WTC11 (cell line): Measurements from ENCODE around the gene HAUS8. TPM values are rescaled to one million over a fixed set of nuclear protein-coding genes. Genes with fewer than 3 reads are reported as not detected.
"Not testable (repeated sequence)": the region's sequence is repeated elsewhere in the genome, so short reads cannot be mapped to it uniquely, and the experiment has no call there.

Experiments used
- ATAC-seq: fragments of 200-7000 bp; cut with Tn5 transposase; 2 replicates; pipeline ENCODE4 v1.10.0; 2021; ENCODE audit warnings: mild to moderate bottlenecking, moderate library complexity
- CTCF ChIA-PET: fragments of 300-600 bp; sonication (Branson Sonifier 250); formaldehyde crosslinking; loops from one replicate; lab custom pipeline; 2021; ENCODE audit warnings: antibody characterized with exemption; lab: Charles Lee
- POLR2A ChIA-PET: fragments of 350-600 bp; sonication (Branson Sonifier 250); formaldehyde crosslinking; loops from one replicate; lab custom pipeline; 2021; ENCODE audit warnings: antibody characterized with exemption; lab: Charles Lee
- DNase-seq: peaks from one replicate; pipeline ENCODE4 v3.0.0; 2021; ENCODE audit warnings: low spot score
- H3K27ac Mint-ChIP-seq: 2 replicates; pipeline ENCODE4 v1.8.0; 2021; ENCODE audit warnings: mixed read lengths
- H3K27me3 Mint-ChIP-seq: 2 replicates; pipeline ENCODE4 v1.8.0; 2021; ENCODE audit warnings: low read depth, mild to moderate bottlenecking, moderate library complexity, mixed read lengths
- H3K36me3 Mint-ChIP-seq: 2 replicates; pipeline ENCODE4 v1.8.0; 2021; ENCODE audit warnings: mixed read lengths
- H3K4me1 Mint-ChIP-seq: 2 replicates; pipeline ENCODE4 v1.8.0; 2022; ENCODE audit warnings: mixed read lengths
- H3K4me3 Mint-ChIP-seq: 2 replicates; pipeline ENCODE4 v1.8.0; 2021; ENCODE audit warnings: mild to moderate bottlenecking, moderate library complexity, mixed read lengths
- H3K9me3 Mint-ChIP-seq: 2 replicates; pipeline ENCODE4 v1.8.0; 2021; ENCODE audit warnings: mixed read lengths
- ATF6 ChIP-seq: sonication (generic); formaldehyde crosslinking; IDR thresholded peaks from 2 replicates; pipeline ENCODE4 v1.8.1; 2023; ENCODE audit warnings: mild to moderate bottlenecking, missing genetic modification reagents
- HMGA2 ChIP-seq: fragments of 250-450 bp; sonication (Bioruptor Pico); IDR thresholded peaks from 2 replicates; pipeline ENCODE4 v1.4.0; 2021; ENCODE audit warnings: mild to moderate bottlenecking, moderate library complexity
- KAT7 ChIP-seq: sonication (generic); formaldehyde crosslinking; IDR thresholded peaks from 2 replicates; pipeline ENCODE4 v1.8.1; 2023; ENCODE audit warnings: missing genetic modification reagents, mild to moderate bottlenecking, borderline replicate concordance
- MAX ChIP-seq: sonication (generic); formaldehyde crosslinking; IDR thresholded peaks from 2 replicates; pipeline ENCODE4 v1.8.0; 2022; ENCODE audit warnings: mild to moderate bottlenecking, missing genetic modification reagents
- OVOL2 ChIP-seq: fragments of 250-450 bp; sonication (Bioruptor Pico); IDR thresholded peaks from 2 replicates; pipeline ENCODE4 v1.9.0; 2021; ENCODE audit warnings: mild to moderate bottlenecking, borderline replicate concordance
- PRRX2 ChIP-seq: fragments of 250-450 bp; sonication (Bioruptor Pico); IDR thresholded peaks from 2 replicates; pipeline ENCODE4 v1.8.0; 2021; ENCODE audit warnings: mild to moderate bottlenecking
- SMAD4 ChIP-seq: sonication (generic); formaldehyde crosslinking; IDR thresholded peaks from 2 replicates; pipeline ENCODE4 v1.8.0; 2022; ENCODE audit warnings: mild to moderate bottlenecking, missing genetic modification reagents
- TEAD4 ChIP-seq: sonication (generic); formaldehyde crosslinking; IDR thresholded peaks from 2 replicates; pipeline ENCODE4 v1.8.0; 2022; ENCODE audit warnings: mild to moderate bottlenecking, missing genetic modification reagents
- TP53 ChIP-seq: sonication (generic); formaldehyde crosslinking; IDR thresholded peaks from 2 replicates; pipeline ENCODE4 v1.8.1; 2023; ENCODE audit warnings: mild to moderate bottlenecking, missing genetic modification reagents
- ZNF219 ChIP-seq: sonication (generic); formaldehyde crosslinking; IDR thresholded peaks from 2 replicates; pipeline ENCODE4 v1.8.0; 2023; ENCODE audit warnings: missing genetic modification reagents, mild to moderate bottlenecking, borderline replicate concordance
- ZNF281 ChIP-seq: sonication (generic); formaldehyde crosslinking; IDR thresholded peaks from 2 replicates; pipeline ENCODE4 v1.8.0; 2023; ENCODE audit warnings: mild to moderate bottlenecking, missing genetic modification reagents
- ZNF317 ChIP-seq: sonication (generic); formaldehyde crosslinking; IDR thresholded peaks from 2 replicates; pipeline ENCODE4 v1.8.1; 2023; ENCODE audit warnings: low read depth, mild to moderate bottlenecking, moderate library complexity, missing genetic modification reagents, borderline replicate concordance
- ZNF512 ChIP-seq: sonication (generic); formaldehyde crosslinking; IDR thresholded peaks from 2 replicates; pipeline ENCODE4 v1.8.1; 2022; ENCODE audit warnings: missing genetic modification reagents, borderline replicate concordance
- total RNA-seq: library from RNA; stranded (reverse); gene quantifications from 3 replicates; pipeline ENCODE4 v1.2.3, GENCODE V29; 2021
- TF ChIP-seq, protein P1 (sequence below): sonication (generic); formaldehyde crosslinking; IDR thresholded peaks from 2 replicates; pipeline ENCODE4 v1.8.1; 2023; ENCODE audit warnings: mild to moderate bottlenecking, missing genetic modification reagents, moderate library complexity
- TF ChIP-seq, protein P2 (sequence below): sonication (generic); formaldehyde crosslinking; IDR thresholded peaks from 2 replicates; pipeline ENCODE4 v1.8.1; 2023; ENCODE audit warnings: mild to moderate bottlenecking, missing genetic modification reagents
- TF ChIP-seq, protein P3 (sequence below): sonication (generic); formaldehyde crosslinking; IDR thresholded peaks from 2 replicates; pipeline ENCODE4 v1.8.1; 2023; ENCODE audit warnings: mild to moderate bottlenecking, missing genetic modification reagents, borderline replicate concordance

HAUS8 gene
- total RNA-seq, 1 experiment from 2014 or later, result 29.7 TPM

DNA sequence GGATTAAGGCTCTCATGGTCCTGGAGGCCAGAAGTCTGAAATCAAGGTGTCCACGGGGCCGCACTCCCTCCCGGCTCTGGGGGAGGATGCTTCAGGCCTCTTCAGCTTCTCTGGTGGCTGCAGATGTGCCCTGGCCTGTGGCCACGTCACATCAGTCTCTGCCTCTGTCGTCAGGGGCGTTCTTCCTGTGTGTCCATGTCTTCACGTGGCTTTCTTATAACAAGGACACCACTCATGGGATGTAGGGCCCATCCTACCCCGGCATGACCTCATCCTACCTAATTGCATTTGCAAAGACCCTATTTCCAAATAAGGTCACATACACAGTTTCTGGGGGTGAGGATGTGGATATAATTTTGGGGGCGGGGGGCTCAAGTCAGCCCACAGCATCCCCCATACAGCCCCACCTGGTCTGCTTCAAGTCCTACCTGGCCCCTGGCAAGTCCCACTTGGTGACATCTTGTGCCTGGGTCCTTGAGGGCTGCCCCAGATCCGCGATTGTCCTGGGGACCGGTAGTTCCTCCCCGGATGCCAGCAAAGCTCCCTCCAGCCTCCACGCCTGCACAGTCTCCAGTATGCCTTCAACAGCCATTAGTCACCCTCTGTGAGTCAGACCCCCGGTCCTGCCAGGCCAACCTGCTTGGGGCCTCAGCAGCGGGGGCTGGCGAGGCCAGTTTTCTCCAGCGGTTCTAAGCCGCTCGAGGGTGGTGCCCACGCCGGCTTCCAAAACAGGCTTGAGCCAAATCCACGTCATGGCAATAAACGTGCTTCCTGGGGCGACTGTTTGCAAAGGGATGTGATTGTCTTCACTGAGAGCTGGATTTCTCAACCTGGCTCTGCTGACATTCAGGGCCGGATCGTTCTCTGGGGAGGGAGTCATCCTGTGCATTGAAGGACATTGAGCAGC, 32.5 kb upstream of the HAUS8 start (continued):
- no peak for TF ChIP-seq ZNF512 (CRISPR knock-in tag)
- TF ChIP-seq, protein P1, sequence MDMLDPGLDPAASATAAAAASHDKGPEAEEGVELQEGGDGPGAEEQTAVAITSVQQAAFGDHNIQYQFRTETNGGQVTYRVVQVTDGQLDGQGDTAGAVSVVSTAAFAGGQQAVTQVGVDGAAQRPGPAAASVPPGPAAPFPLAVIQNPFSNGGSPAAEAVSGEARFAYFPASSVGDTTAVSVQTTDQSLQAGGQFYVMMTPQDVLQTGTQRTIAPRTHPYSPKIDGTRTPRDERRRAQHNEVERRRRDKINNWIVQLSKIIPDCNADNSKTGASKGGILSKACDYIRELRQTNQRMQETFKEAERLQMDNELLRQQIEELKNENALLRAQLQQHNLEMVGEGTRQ (CRISPR knock-in tag), result no peak
- TF ChIP-seq, all 79 proteins: peak for 0

DNA sequence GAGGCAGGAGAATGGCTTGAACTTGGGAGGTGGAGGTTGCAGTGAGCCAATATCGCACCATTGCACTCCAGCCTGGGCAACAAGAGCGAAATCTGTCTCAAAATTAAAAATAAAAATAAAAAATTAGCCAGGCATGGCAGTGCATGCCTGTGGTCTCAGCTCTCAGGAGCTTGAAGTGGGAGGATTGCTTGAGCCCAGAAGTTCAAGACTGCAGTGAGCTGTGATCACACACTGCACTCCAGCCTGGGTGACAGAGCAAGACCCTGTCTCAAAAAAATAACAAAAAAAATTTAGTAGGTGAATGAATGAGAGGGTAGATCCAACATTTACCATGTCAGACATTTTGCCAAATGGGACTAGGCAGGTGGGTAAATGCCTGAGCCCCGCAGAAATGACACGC, 31.7 kb upstream of the HAUS8 start:
- ATAC-seq, DNase-seq, H3K27ac Mint-ChIP-seq, CTCF ChIA-PET, H3K27me3 Mint-ChIP-seq, POLR2A ChIA-PET, H3K4me1 Mint-ChIP-seq, H3K4me3 Mint-ChIP-seq: not testable (repeated sequence)
- Mint-ChIP-seq H3K36me3 (peaks cover 27% of the 10 kb centered on the region), H3K9me3 (peaks cover 12% of the 10 kb centered on the region)

DNA sequence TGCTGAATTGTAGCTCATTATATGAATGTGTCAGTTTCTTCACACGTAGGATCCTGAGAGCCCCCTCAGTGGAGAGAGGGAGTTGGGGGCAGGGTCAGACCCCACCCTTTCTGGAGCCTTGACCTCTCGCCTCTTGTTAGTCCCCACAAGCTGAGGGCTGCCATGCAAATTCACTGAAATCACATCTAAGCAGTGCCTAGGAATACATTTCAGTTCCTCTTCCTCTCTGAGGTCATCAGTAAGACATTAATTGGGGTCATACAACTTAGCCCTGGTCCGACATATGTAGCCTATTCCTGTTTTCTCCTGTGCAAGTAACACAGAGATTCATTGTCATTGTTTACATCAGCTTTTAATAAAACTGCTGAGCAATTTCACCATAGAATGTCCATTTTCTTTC, 30.3 kb upstream of the HAUS8 start:
- Mint-ChIP-seq H3K4me3 (no peak overlapping the region), H3K9me3 (peaks cover 12% of the 10 kb centered on the region), H3K27me3 (no peaks in the 10 kb centered on the region), H3K36me3 (peaks cover 25% of the 10 kb centered on the region), H3K4me1 (0 out of 2 replicates have a peak, but pooled peaks cover 4% of the 10 kb centered on the region), H3K27ac (no peak overlapping the region)
- no peak for DNase-seq
- ATAC-seq, result no peak
- POLR2A ChIA-PET, result no interaction called here
- CTCF ChIA-PET, result interaction anchor here (0.8 to 1.0 kb wide), 3 partner anchors 20 to 177 kb away, joined by 3 read pairs; no protein-coding TSS in a partner anchor
- TF ChIP-seq, protein P2, sequence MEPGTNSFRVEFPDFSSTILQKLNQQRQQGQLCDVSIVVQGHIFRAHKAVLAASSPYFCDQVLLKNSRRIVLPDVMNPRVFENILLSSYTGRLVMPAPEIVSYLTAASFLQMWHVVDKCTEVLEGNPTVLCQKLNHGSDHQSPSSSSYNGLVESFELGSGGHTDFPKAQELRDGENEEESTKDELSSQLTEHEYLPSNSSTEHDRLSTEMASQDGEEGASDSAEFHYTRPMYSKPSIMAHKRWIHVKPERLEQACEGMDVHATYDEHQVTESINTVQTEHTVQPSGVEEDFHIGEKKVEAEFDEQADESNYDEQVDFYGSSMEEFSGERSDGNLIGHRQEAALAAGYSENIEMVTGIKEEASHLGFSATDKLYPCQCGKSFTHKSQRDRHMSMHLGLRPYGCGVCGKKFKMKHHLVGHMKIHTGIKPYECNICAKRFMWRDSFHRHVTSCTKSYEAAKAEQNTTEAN (CRISPR knock-in tag), result no peak
- TF ChIP-seq PRRX2 (CRISPR knock-in tag) (no peak), ZNF219 (CRISPR knock-in tag) (no peak), MAX (CRISPR knock-in tag) (no peak), SMAD4 (no peak), ZNF512 (CRISPR knock-in tag) (no peak), ATF6 (CRISPR knock-in tag) (no peak), ZNF317 (CRISPR knock-in tag) (no peak), KAT7 (CRISPR knock-in tag) (no peak), OVOL2 (no peak), HMGA2 (no peak), TP53 (CRISPR knock-in tag) (no peak), TEAD4 (CRISPR knock-in tag) (no peak), ZNF281 (CRISPR knock-in tag) (no peak)
- TF ChIP-seq, protein P3, sequence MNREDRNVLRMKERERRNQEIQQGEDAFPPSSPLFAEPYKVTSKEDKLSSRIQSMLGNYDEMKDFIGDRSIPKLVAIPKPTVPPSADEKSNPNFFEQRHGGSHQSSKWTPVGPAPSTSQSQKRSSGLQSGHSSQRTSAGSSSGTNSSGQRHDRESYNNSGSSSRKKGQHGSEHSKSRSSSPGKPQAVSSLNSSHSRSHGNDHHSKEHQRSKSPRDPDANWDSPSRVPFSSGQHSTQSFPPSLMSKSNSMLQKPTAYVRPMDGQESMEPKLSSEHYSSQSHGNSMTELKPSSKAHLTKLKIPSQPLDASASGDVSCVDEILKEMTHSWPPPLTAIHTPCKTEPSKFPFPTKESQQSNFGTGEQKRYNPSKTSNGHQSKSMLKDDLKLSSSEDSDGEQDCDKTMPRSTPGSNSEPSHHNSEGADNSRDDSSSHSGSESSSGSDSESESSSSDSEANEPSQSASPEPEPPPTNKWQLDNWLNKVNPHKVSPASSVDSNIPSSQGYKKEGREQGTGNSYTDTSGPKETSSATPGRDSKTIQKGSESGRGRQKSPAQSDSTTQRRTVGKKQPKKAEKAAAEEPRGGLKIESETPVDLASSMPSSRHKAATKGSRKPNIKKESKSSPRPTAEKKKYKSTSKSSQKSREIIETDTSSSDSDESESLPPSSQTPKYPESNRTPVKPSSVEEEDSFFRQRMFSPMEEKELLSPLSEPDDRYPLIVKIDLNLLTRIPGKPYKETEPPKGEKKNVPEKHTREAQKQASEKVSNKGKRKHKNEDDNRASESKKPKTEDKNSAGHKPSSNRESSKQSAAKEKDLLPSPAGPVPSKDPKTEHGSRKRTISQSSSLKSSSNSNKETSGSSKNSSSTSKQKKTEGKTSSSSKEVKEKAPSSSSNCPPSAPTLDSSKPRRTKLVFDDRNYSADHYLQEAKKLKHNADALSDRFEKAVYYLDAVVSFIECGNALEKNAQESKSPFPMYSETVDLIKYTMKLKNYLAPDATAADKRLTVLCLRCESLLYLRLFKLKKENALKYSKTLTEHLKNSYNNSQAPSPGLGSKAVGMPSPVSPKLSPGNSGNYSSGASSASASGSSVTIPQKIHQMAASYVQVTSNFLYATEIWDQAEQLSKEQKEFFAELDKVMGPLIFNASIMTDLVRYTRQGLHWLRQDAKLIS (CRISPR knock-in tag), result no peak
